Measurements from ENCODE around the gene C3orf70.

- TF ChIP-seq EP300 (IDR thresholded peaks at IDR 0.05) (no peak), CTCF (IDR thresholded peaks at IDR 0.05) (no peak)
Observed at GRCh38 chr3:185093116-185093515, 59.7 kb downstream of the C3orf70 start.

Data from suprapubic skin (tissue), 3 donors.